MCF 10A (cell line): ENCODE measurements around the gene NCK2. TPM values are rescaled to one million over a fixed set of nuclear protein-coding genes. Genes with fewer than 3 reads are reported as not detected.

ENCODE experiments used
- BruUV-seq: library from RNA; stranded (reverse); fragments of 400-500 nt; replicated peaks from 2 replicates; lab custom pipeline; 2021; lab: Mats Ljungman, UMichigan
- CTCF ChIA-PET: fragments of 300-600 bp; sonication (Branson Sonifier 250); formaldehyde crosslinking; extraction: SDS; loops from one replicate; lab custom pipeline; 2021; ENCODE audit warnings: antibody characterized with exemption, inconsistent platforms; lab: Yijun Ruan, JAX
- POLR2A ChIA-PET: fragments of 300-600, 350-650 bp; sonication (Branson Sonifier 250); formaldehyde crosslinking; extraction: SDS; loops from one replicate; lab custom pipeline; 2020; ENCODE audit warnings: antibody characterized with exemption, inconsistent platforms; lab: Yijun Ruan, JAX
- DNase-seq: peaks from one replicate; pipeline ENCODE4 v3.0.0-alpha.2; 2018; ENCODE audit not compliant: unreplicated experiment
- H3K27ac Mint-ChIP-seq: one replicate; pipeline ENCODE4 v1.8.0; 2022; ENCODE audit warnings: mild to moderate bottlenecking, low read depth, mixed read lengths; ENCODE audit not compliant: unreplicated experiment
- H3K27me3 Mint-ChIP-seq: one replicate; pipeline ENCODE4 v1.8.0; 2022; ENCODE audit warnings: mixed read lengths; ENCODE audit not compliant: insufficient read depth, unreplicated experiment
- H3K36me3 Mint-ChIP-seq: one replicate; pipeline ENCODE4 v1.8.0; 2022; ENCODE audit warnings: mild to moderate bottlenecking, moderate library complexity, mixed read lengths; ENCODE audit not compliant: insufficient read depth, unreplicated experiment
- H3K4me1 Mint-ChIP-seq: one replicate; pipeline ENCODE4 v1.8.0; 2022; ENCODE audit warnings: mixed read lengths; ENCODE audit not compliant: insufficient read depth, unreplicated experiment
- H3K4me3 Mint-ChIP-seq: one replicate; pipeline ENCODE4 v1.8.0; 2022; ENCODE audit warnings: mild to moderate bottlenecking, moderate library complexity, mixed read lengths; ENCODE audit not compliant: unreplicated experiment
- H3K9me3 Mint-ChIP-seq: one replicate; pipeline ENCODE4 v1.8.0; 2022; ENCODE audit warnings: mixed read lengths; ENCODE audit not compliant: unreplicated experiment
- intact Hi-C: fragments of 100-400 bp; cut with micrococcal nuclease; formaldehyde crosslinking; loops from 2 replicates; pipeline ENCODE4 v1.14.1; 2022
- total RNA-seq: library from RNA; stranded (reverse); gene quantifications from 2 replicates; pipeline ENCODE4 v1.2.3, GENCODE V29; 2022
- TF ChIP-seq, protein P1 (sequence below): fragments of 200-600 bp; IDR thresholded peaks from one replicate; pipeline ENCODE4 v1.8.0; 2022; ENCODE audit warnings: antibody characterized with exemption, mild to moderate bottlenecking; ENCODE audit not compliant: unreplicated experiment

Gene NCK2
- total RNA-seq, 1 experiment from 2014 or later = 36.5 TPM

DNA sequence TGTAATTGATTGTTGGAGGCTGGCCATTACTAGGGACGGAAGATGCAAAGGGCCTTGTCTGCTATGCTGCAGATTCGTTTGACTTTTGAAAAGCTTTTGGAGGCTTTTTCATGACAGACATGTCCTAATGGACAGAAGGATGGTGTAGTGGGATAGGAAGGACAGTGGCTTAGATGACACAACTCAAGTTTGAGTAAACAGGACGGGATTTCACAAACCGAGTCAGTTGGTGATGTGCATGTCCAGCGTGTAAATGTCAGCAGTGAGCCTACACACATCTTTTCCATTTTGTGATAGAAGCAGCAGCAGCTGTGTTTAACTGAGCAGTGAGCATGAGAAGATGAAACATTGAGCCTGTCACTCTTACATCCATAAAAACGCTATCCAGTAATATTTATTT is 76.0 kb downstream of the NCK2 start:
- intact Hi-C loops = no loop called here
- no TSS peak for BruUV-seq
- H3K36me3 Mint-ChIP-seq = peaks cover 26% of the 10 kb centered on the region
- no peaks in the 10 kb centered on the region for H3K27me3 Mint-ChIP-seq
- POLR2A ChIA-PET = interaction anchor here (0.7 kb wide), 1 partner anchor 12 kb away, joined by 3 read pairs; no protein-coding TSS in a partner anchor
- DNase-seq = no peak
- H3K4me3 Mint-ChIP-seq = no peak overlapping the region
- H3K27ac Mint-ChIP-seq = no peak overlapping the region
- no peaks in the 10 kb centered on the region for H3K9me3 Mint-ChIP-seq
- CTCF ChIA-PET = no interaction called here
- TF ChIP-seq, protein P1, sequence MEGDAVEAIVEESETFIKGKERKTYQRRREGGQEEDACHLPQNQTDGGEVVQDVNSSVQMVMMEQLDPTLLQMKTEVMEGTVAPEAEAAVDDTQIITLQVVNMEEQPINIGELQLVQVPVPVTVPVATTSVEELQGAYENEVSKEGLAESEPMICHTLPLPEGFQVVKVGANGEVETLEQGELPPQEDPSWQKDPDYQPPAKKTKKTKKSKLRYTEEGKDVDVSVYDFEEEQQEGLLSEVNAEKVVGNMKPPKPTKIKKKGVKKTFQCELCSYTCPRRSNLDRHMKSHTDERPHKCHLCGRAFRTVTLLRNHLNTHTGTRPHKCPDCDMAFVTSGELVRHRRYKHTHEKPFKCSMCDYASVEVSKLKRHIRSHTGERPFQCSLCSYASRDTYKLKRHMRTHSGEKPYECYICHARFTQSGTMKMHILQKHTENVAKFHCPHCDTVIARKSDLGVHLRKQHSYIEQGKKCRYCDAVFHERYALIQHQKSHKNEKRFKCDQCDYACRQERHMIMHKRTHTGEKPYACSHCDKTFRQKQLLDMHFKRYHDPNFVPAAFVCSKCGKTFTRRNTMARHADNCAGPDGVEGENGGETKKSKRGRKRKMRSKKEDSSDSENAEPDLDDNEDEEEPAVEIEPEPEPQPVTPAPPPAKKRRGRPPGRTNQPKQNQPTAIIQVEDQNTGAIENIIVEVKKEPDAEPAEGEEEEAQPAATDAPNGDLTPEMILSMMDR = no peak
- H3K4me1 Mint-ChIP-seq = no peaks in the 10 kb centered on the region

DNA sequence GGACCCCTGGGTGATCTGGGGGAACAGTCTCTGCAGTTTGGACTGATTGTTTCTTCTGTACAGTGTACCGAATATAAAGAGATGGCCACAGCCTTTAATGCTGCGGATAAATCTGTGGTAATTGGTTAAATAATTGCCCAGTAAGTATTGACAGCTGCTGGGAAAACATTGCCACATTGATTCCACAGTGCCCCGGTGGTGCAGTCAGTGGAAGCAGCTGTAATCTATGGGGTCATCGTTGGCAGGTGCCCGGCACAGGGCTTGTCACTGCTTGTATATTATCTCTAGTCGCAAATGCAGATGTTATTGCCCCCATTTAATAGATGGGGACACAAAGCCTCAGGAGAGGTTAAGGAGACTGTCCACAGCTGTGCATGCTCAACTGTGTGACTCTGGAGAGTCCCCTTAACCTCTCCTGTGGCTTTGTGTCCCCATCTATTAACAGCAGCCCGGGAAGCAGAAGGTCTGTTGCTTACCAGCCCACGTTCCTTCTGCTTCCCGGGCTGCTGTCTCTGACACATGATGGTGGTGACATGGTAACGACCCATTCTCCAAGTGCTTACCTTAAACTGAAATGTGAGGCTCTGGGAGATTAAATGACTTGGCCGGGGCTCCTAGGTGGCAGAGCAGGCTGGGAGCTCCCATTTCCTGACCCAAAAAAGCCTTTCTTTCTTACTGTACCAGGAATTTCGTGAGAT is 76.9 kb downstream of the NCK2 start:
- Mint-ChIP-seq H3K4me3 (no peak overlapping the region), H3K36me3 (peaks cover 26% of the 10 kb centered on the region), H3K27me3 (no peaks in the 10 kb centered on the region), H3K9me3 (no peaks in the 10 kb centered on the region), H3K27ac (no peak overlapping the region), H3K4me1 (no peaks in the 10 kb centered on the region)
- intact Hi-C loops = no loop called here
- TF ChIP-seq, protein P1 = no peak
- BruUV-seq = no TSS peak
- DNase-seq = no peak
- POLR2A ChIA-PET = interaction anchor here (0.6 to 0.7 kb wide), 2 partner anchors 13 to 59 kb away, joined by 3 read pairs; no protein-coding TSS in a partner anchor
- CTCF ChIA-PET = no interaction called here

DNA sequence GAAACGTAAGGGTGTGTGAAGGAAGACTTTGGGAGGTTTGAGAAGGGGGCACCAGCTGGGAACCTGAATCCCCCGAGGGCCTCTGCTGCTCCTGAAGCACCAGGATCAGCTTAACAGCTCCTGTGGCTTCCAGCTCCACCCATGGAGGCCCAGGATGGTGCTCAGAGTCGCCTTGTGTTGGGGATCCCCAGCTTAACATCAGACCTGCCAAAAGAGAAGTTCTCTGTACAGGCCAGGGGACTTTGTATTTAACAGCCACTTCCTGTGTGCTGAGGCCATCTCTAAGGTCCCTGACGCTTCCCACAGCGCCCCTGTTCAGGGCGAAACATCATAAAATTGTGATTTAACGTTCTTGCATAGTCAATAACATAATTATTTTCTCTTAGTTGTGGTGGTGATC is 77.5 kb downstream of the NCK2 start:
- H3K36me3 Mint-ChIP-seq = peaks cover 24% of the 10 kb centered on the region
- intact Hi-C loops = no loop called here
- TF ChIP-seq, protein P1 = no peak
- H3K4me1 Mint-ChIP-seq = peaks cover 2% of the 10 kb centered on the region
- no peaks in the 10 kb centered on the region for H3K27me3 Mint-ChIP-seq
- CTCF ChIA-PET = interaction anchor here (1.0 kb wide), 1 partner anchor 15 kb away, joined by 3 read pairs; no protein-coding TSS in a partner anchor
- H3K27ac Mint-ChIP-seq = no peak overlapping the region
- BruUV-seq = no TSS peak
- POLR2A ChIA-PET = no interaction called here
- H3K4me3 Mint-ChIP-seq = no peak overlapping the region
- H3K9me3 Mint-ChIP-seq = no peaks in the 10 kb centered on the region
- DNase-seq = no peak

DNA sequence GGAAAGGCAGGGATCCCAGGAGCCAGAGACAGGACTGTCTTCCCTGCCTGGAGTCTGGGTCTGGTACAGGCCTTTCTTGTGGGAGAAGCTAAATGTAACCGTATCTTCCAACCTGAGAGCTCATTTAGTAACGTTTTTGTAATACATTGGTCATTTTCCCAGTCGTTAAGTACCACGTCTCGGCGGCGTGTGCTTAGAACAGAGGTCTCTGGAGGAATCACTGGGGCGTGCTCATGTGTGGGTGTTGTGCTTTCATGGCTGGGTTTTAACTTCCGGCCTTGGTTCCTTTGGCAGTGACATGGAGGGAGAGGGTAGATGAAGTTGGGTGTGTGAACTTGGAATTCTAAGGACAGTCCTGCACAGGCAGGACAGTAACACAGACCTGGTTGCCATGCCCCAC is 79.7 kb downstream of the NCK2 start:
- intact Hi-C loops = no loop called here
- CTCF ChIA-PET = no interaction called here
- BruUV-seq = no TSS peak
- TF ChIP-seq, protein P1 = no peak
- no peaks in the 10 kb centered on the region for H3K9me3 Mint-ChIP-seq
- peaks cover 13% of the 10 kb centered on the region for H3K4me1 Mint-ChIP-seq
- H3K27ac Mint-ChIP-seq = no peak overlapping the region
- no peaks in the 10 kb centered on the region for H3K27me3 Mint-ChIP-seq
- DNase-seq = no peak
- H3K4me3 Mint-ChIP-seq = no peak overlapping the region
- POLR2A ChIA-PET = no interaction called here
- peaks cover 6% of the 10 kb centered on the region for H3K36me3 Mint-ChIP-seq
